Thyroid gland (tissue), 4 donors: ENCODE data around the gene INTS3. TPM values are rescaled to one million over a fixed set of nuclear protein-coding genes. Genes with fewer than 3 reads are reported as not detected.

Source experiments
- DNase-seq, 2 donors: peaks; one replicate each; pipeline ENCODE4 v3.0.0-alpha.2; 2019
- H3K27ac ChIP-seq, 3 donors: fragments of 200-600 bp; sonication (generic); 1 replicate in 2 of 3; 2 replicates in 1 of 3; pipeline ENCODE4 v1.5.1; 2016 to 2019; ENCODE audit warnings: mild to moderate bottlenecking in 1 of 3, moderate library complexity in 1 of 3
- H3K27me3 ChIP-seq: fragments of 200-600 bp; sonication (generic); one replicate; pipeline ENCODE4 v1.5.1; 2019
- H3K36me3 ChIP-seq, 2 donors: fragments of 200-600 bp; sonication (generic); one replicate each; pipeline ENCODE4 v1.5.1; 2016 to 2019
- H3K4me1 ChIP-seq, 2 donors: fragments of 200-600 bp; sonication (generic); one replicate each; pipeline ENCODE4 v1.5.1; 2017 to 2019
- H3K4me3 ChIP-seq, 3 donors: fragments of 200-600 bp; sonication (generic); replicated peaks in 1 of 3; 1 replicate in 2 of 3; 2 replicates in 1 of 3; pipeline ENCODE4 v1.5.1; 2016; ENCODE audit warnings: mild to moderate bottlenecking in 1 of 3
- H3K9me3 ChIP-seq: fragments of 200-600 bp; sonication (generic); one replicate; pipeline ENCODE4 v1.5.1; 2017
- CTCF ChIP-seq, 6 experiments: fragments of 200-600 bp in 3 of 6; fragments of 450-650 bp in 3 of 6; sonication (generic) in 3 of 6; IDR thresholded peaks; one replicate each; pipeline ENCODE4 v1.5.1; 2016 to 2019; ENCODE audit warnings: antibody characterized with exemption in 6 of 6, mild to moderate bottlenecking in 2 of 6, inconsistent platforms in 1 of 6, moderate library complexity in 1 of 6
- POLR2A ChIP-seq, 2 donors: fragments of 450-650 bp; IDR thresholded peaks; one replicate each; pipeline ENCODE4 v1.6.1; 2017; ENCODE audit warnings: antibody characterized with exemption in 2 of 2, mild to moderate bottlenecking in 2 of 2, moderate library complexity in 1 of 2
- WGBS, 2 donors: methylation state at CpG; one replicate each; pipeline ENCODE4 v1.1.5; 2017; 5-methylcytosine and 5-hydroxymethylcytosine counted together
- intact Hi-C: fragments of 100-400 bp; cut with DNase I; formaldehyde crosslinking; loops from one replicate; pipeline ENCODE4 v1.15.1; 2023
- total RNA-seq, 4 donors: library from RNA; depleted of rRNA; stranded (reverse); fragments of >200 nt; gene quantifications; one replicate each; pipeline ENCODE4 v1.2.3, GENCODE V29; 2016

The INTS3 gene
- total RNA-seq, 4 donors from 2014 or later: 50.0 to 60.9 (median 56.3) TPM

- Histone ChIP-seq H3K36me3 (peaks cover 45 to 58% of the 10 kb centered on the region in 2 donors), H3K4me3 (no peak overlapping the region), H3K4me1 (peaks cover 0 to 15% of the 10 kb centered on the region in 2 donors), H3K27ac (no peak overlapping the region), H3K9me3 (no peaks in the 10 kb centered on the region), H3K27me3 (no peaks in the 10 kb centered on the region)
- DNase-seq: no peak
- intact Hi-C loops: no loop called here
- no peak for TF ChIP-seq POLR2A (IDR thresholded peaks at IDR 0.05)
- no peak for TF ChIP-seq CTCF (IDR thresholded peaks at IDR 0.05)
- WGBS, 2 donors: 93 to 97% methylated on average over 9 to 11 of the region's 11 CpGs
Measured at GRCh38 chr1:153767519-153767918, 39.7 kb downstream of the INTS3 start.

- TF ChIP-seq POLR2A (IDR thresholded peaks at IDR 0.05) (no peak), CTCF (IDR thresholded peaks at IDR 0.05) (no peak)
- Histone ChIP-seq H3K9me3 (no peaks in the 10 kb centered on the region), H3K27me3 (no peaks in the 10 kb centered on the region), H3K36me3 (peaks cover 41 to 56% of the 10 kb centered on the region in 2 donors), H3K27ac (no peak overlapping the region), H3K4me1 (peaks cover 0 to 21% of the 10 kb centered on the region in 2 donors), H3K4me3 (no peak overlapping the region)
- intact Hi-C loops: no loop called here
- 87 to 93% methylated on average over 4 of the region's 4 CpGs for WGBS, 2 donors
- no peak for DNase-seq
Measured at GRCh38 chr1:153768316-153769181, 40.7 kb downstream of the INTS3 start.

- WGBS, 2 donors: 82 to 85% methylated on average over 3 of the region's 3 CpGs
- H3K27me3 ChIP-seq: no peaks in the 10 kb centered on the region
- DNase-seq: no peak
- no peak for TF ChIP-seq CTCF (IDR thresholded peaks at IDR 0.05)
- no peak for TF ChIP-seq POLR2A (IDR thresholded peaks at IDR 0.05)
- H3K27ac ChIP-seq: peak overlapping the region in 1 of 3 donors; percentile 10
- peaks cover 2 to 26% of the 10 kb centered on the region in 2 donors for H3K4me1 ChIP-seq
- intact Hi-C loops: no loop called here
- H3K4me3 ChIP-seq: no peak overlapping the region
- H3K9me3 ChIP-seq: no peaks in the 10 kb centered on the region
- peaks cover 41 to 51% of the 10 kb centered on the region in 2 donors for H3K36me3 ChIP-seq
Measured at GRCh38 chr1:153769221-153769620, 41.4 kb downstream of the INTS3 start.

- peaks cover 31 to 38% of the 10 kb centered on the region in 2 donors for H3K36me3 ChIP-seq
Measured at GRCh38 chr1:153770797-153771196, 42.9 kb downstream of the INTS3 start.

More at GRCh38 chr1:153770797-153771196, 42.9 kb downstream of the INTS3 start:
- intact Hi-C loops: no loop called here
- H3K4me3 ChIP-seq: no peak overlapping the region
- no peaks in the 10 kb centered on the region for H3K9me3 ChIP-seq
- 69 to 73% methylated on average over 11 of the region's 11 CpGs for WGBS, 2 donors
- H3K27me3 ChIP-seq: no peaks in the 10 kb centered on the region
- peaks cover 8 to 34% of the 10 kb centered on the region in 2 donors for H3K4me1 ChIP-seq
- peak in 1 of 2 donors; percentile 18 for DNase-seq
- TF ChIP-seq POLR2A (IDR thresholded peaks at IDR 0.05) (no peak), CTCF (IDR thresholded peaks at IDR 0.05) (no peak)
- H3K27ac ChIP-seq: peak overlapping the region in 2 of 3 donors; percentile 1 to 56
